SK-N-SH (cell line): ENCODE measurements around the gene PSMD1. TPM values are rescaled to one million over a fixed set of nuclear protein-coding genes. Genes with fewer than 3 reads are reported as not detected.

Source experiments
- CTCF ChIA-PET: fragments of 300-600, 350-600 bp; formaldehyde crosslinking; extraction: SDS; loops from one replicate; lab custom pipeline; 2021; lab: Yijun Ruan, JAX
- POLR2A ChIA-PET: fragments of 350-600 bp; sonication (Branson Sonifier 250); formaldehyde crosslinking; extraction: SDS; loops from one replicate; lab custom pipeline; 2020; ENCODE audit warnings: antibody characterized with exemption, inconsistent platforms; lab: Yijun Ruan, JAX
- DNase-seq: peaks from one replicate; pipeline ENCODE4 v3.0.0; 2012
- H2AFZ ChIP-seq: fragments of 200-600 bp; sonication (generic); 2 replicates; pipeline ENCODE4 v1.8.1; 2016; ENCODE audit warnings: antibody characterized with exemption, mild to moderate bottlenecking, low read depth
- H3F3A ChIP-seq: fragments of 200-600 bp; sonication (generic); replicated peaks from 2 replicates; pipeline ENCODE3; 2016; ENCODE audit warnings: antibody characterized with exemption, mild to moderate bottlenecking; ENCODE audit not compliant: insufficient read depth
- H3K27ac ChIP-seq, 2 experiments: fragments of 200-500 bp in 1 of 2; fragments of 200-600 bp in 1 of 2; sonication (Bioruptor generic) in 1 of 2; sonication (generic), shearing (Covaris generic) in 1 of 2; 2 replicates each; pipeline versions ENCODE4 v1.5.1 to v1.6.1; 2014 to 2016; ENCODE audit warnings: low read depth in 2 of 2, inconsistent platforms in 1 of 2, low read length in 1 of 2, mild to moderate bottlenecking in 1 of 2, mixed read lengths in 1 of 2
- H3K27me3 ChIP-seq: fragments of 200-600 bp; sonication (generic), shearing (Covaris generic); 2 replicates; pipeline ENCODE4 v1.6.1; 2016; ENCODE audit warnings: mixed run types; ENCODE audit not compliant: insufficient read depth
- H3K36me3 ChIP-seq, 2 experiments: fragments of 200-500 bp in 1 of 2; fragments of 200-600 bp in 1 of 2; sonication (Bioruptor generic) in 1 of 2; sonication (generic) in 1 of 2; replicated peaks in 1 of 2; 2 replicates each; pipeline versions ENCODE3 to v1.5.1; 2014 to 2016; ENCODE audit warnings: low read length in 1 of 2, mild to moderate bottlenecking in 1 of 2; ENCODE audit not compliant: insufficient read depth in 2 of 2, control insufficient read depth in 1 of 2
- H3K4me1 ChIP-seq, 2 experiments: fragments of 200-500 bp in 1 of 2; fragments of 200-600 bp in 1 of 2; sonication (Bioruptor generic) in 1 of 2; sonication (generic), shearing (Covaris generic) in 1 of 2; 2 replicates each; pipeline versions ENCODE4 v1.5.1 to v1.6.1; 2014 to 2016; ENCODE audit warnings: low read depth in 1 of 2, low read length in 1 of 2, mixed run types in 1 of 2; ENCODE audit not compliant: insufficient read depth in 2 of 2, control insufficient read depth in 1 of 2
- H3K4me2 ChIP-seq: fragments of 200-600 bp; sonication (generic), shearing (Covaris generic); 2 replicates; pipeline ENCODE4 v1.6.1; 2017; ENCODE audit warnings: mixed run types
- H3K4me3 ChIP-seq, 2 experiments: fragments of 200-500 bp in 1 of 2; fragments of 200-600 bp in 1 of 2; sonication (Bioruptor generic) in 1 of 2; sonication (generic), shearing (Covaris generic) in 1 of 2; 2 replicates each; pipeline versions ENCODE4 v1.5.1 to v1.8.1; 2014 to 2016; ENCODE audit warnings: low read depth in 2 of 2, inconsistent platforms in 1 of 2, low read length in 1 of 2, mild to moderate bottlenecking in 1 of 2, mixed read lengths in 1 of 2, moderate library complexity in 1 of 2
- H3K79me2 ChIP-seq: fragments of 200-600 bp; sonication (generic); 2 replicates; pipeline ENCODE4 v1.8.1; 2017; ENCODE audit warnings: mild to moderate bottlenecking; ENCODE audit not compliant: insufficient read depth
- H3K9ac ChIP-seq: fragments of 200-600 bp; sonication (generic); 2 replicates; pipeline ENCODE4 v1.6.1; 2017; ENCODE audit warnings: mixed run types
- H3K9me2 ChIP-seq: fragments of 200-600 bp; sonication (generic); 2 replicates; pipeline ENCODE4 v1.6.1; 2017; ENCODE audit warnings: mixed run types
- H3K9me3 ChIP-seq: fragments of 200-600 bp; sonication (generic); 2 replicates; pipeline ENCODE4 v1.6.1; 2017; ENCODE audit warnings: mixed run types, mild to moderate bottlenecking, moderate library complexity
- H4K20me1 ChIP-seq: fragments of 200-600 bp; sonication (generic); 2 replicates; pipeline ENCODE4 v1.6.1; 2017; ENCODE audit warnings: mild to moderate bottlenecking, mixed run types; ENCODE audit not compliant: insufficient read depth
- CTCF ChIP-seq: fragments of 200-600 bp; sonication (generic); IDR thresholded peaks from 2 replicates; pipeline ENCODE4 v1.6.1; 2017; ENCODE audit warnings: antibody characterized with exemption, mild to moderate bottlenecking, moderate library complexity
- FOXJ3 ChIP-seq: sonication (generic); formaldehyde crosslinking; IDR thresholded peaks from 2 replicates; pipeline ENCODE4 v1.5.1; 2020; ENCODE audit warnings: mild to moderate bottlenecking, missing genetic modification reagents
- GATA2 ChIP-seq: sonication (generic); formaldehyde crosslinking; IDR thresholded peaks from 2 replicates; pipeline ENCODE4 v1.5.0; 2020; ENCODE audit warnings: mild to moderate bottlenecking, missing genetic modification reagents
- JUND ChIP-seq: IDR thresholded peaks from 2 replicates; pipeline ENCODE4 v1.4.0; 2012
- MAX ChIP-seq: IDR thresholded peaks from 2 replicates; pipeline ENCODE4 v1.4.0; 2012; ENCODE audit warnings: low read depth
- NRF1 ChIP-seq: IDR thresholded peaks from 2 replicates; pipeline ENCODE4 v1.6.1; 2012; ENCODE audit warnings: low read depth, mild to moderate bottlenecking, low read length
- PBX3 ChIP-seq: IDR thresholded peaks from 2 replicates; pipeline ENCODE4; 2012
- RAD21 ChIP-seq: IDR thresholded peaks from 2 replicates; pipeline ENCODE4 v1.6.1; 2012; ENCODE audit warnings: mild to moderate bottlenecking, low read length
- RCOR1 ChIP-seq: fragments of 150-350 bp; IDR thresholded peaks from 2 replicates; pipeline ENCODE4 v1.6.1; 2017; ENCODE audit warnings: antibody characterized with exemption, low read length
- RFX5 ChIP-seq: IDR thresholded peaks from 2 replicates; pipeline ENCODE4 v1.6.1; 2012; ENCODE audit warnings: mild to moderate bottlenecking, improper control_type of control experiment, low read length
- RXRA ChIP-seq: IDR thresholded peaks from 2 replicates; pipeline ENCODE4 v1.4.0; 2012; ENCODE audit warnings: low read depth, mild to moderate bottlenecking, borderline replicate concordance
- SMC3 ChIP-seq: IDR thresholded peaks from 2 replicates; pipeline ENCODE4 v1.6.1; 2012; ENCODE audit warnings: low read depth, low read length, improper control_type of control experiment
- USF2 ChIP-seq: fragments of 150-350 bp; IDR thresholded peaks from 2 replicates; pipeline ENCODE4 v1.6.1; 2017; ENCODE audit warnings: antibody characterized with exemption, low read length, low read depth, borderline replicate concordance
- ZBTB33 ChIP-seq: IDR thresholded peaks from 2 replicates; pipeline ENCODE4 v1.4.0; 2012; ENCODE audit warnings: low read depth, borderline replicate concordance
- WGBS: methylation state at CpG from one replicate; pipeline ENCODE4 v1.1.6; 2017; ENCODE audit warnings: low lambda C conversion rate; 5-methylcytosine and 5-hydroxymethylcytosine counted together
- polyA plus RNA-seq, 3 experiments: library from polyadenylated mRNA; depleted of rRNA; stranded (reverse); fragments of >200 nt; gene quantifications; 2 replicates each; pipeline ENCODE4 v1.2.3, GENCODE V29; 2012

The PSMD1 gene
- polyA plus RNA-seq, 1 of the 3 experiments (the other 2 are of a cell fraction), result 92.3 TPM

GRCh38 chr2:231134910-231135655 lies 78.4 kb downstream of the PSMD1 start:
- Histone ChIP-seq H3K9me2 (no peaks in the 10 kb centered on the region), H3K27ac (peak overlapping the region in 1 of 2 experiments; percentile 11; a peak in 2 of 4 replicates), H3K79me2 (peaks cover 67% of the 10 kb centered on the region), H3K9me3 (no peaks in the 10 kb centered on the region), H3K4me2 (no peak overlapping the region), H2AFZ (no peak overlapping the region), H3F3A (peaks cover 16% of the 10 kb centered on the region), H3K9ac (no peak overlapping the region), H4K20me1 (peaks cover 6% of the 10 kb centered on the region; the same call in 1 of the 2 replicates), H3K4me1 (peaks cover 0 to 40% of the 10 kb centered on the region in 2 experiments), H3K4me3 (no peak overlapping the region), H3K27me3 (no peaks in the 10 kb centered on the region), H3K36me3 (peaks cover 4 to 15% of the 10 kb centered on the region in 2 experiments)
- DNase-seq, result no peak
- ChIA-PET CTCF (interaction anchor here (0.9 to 1.3 kb wide), 6 partner anchors 10 to 148 kb away, joined by 3 to 4 read pairs (median 4); partner anchors contain the start of gene HTR2B), POLR2A (no interaction called here)
- TF ChIP-seq RFX5, result no peak
- TF ChIP-seq PBX3, result no peak
- TF ChIP-seq RCOR1, result no peak
- no peak for TF ChIP-seq MAX
- TF ChIP-seq JUND, result no peak
- TF ChIP-seq USF2, result no peak
- TF ChIP-seq NRF1, result no peak
- no peak for TF ChIP-seq RXRA
- TF ChIP-seq ZBTB33, result no peak
- TF ChIP-seq CTCF, result no peak
- no peak for TF ChIP-seq RAD21
- no peak for TF ChIP-seq FOXJ3
- TF ChIP-seq SMC3, result no peak
- no peak for TF ChIP-seq GATA2
- 100% methylated on average over 1 of the region's 1 CpG for WGBS
